DND-41 (cell line): ENCODE results near the gene METRN.

Experiments
- ATAC-seq: fragments of 200-7000 bp; cut with Tn5 transposase; 3 replicates; pipeline ENCODE4 v1.9.1; 2021; ENCODE audit warnings: low read depth; ENCODE audit not compliant: insufficient read depth
- DNase-seq: peaks from one replicate; pipeline ENCODE4 v3.0.0-alpha.2; 2020
- H2AFZ ChIP-seq: 2 replicates; pipeline ENCODE4 v1.6.0; 2012; ENCODE audit warnings: low read depth, low read length
- H3K27ac ChIP-seq: 2 replicates; pipeline ENCODE4 v1.5.1; 2012; ENCODE audit warnings: low read length, inconsistent platforms
- H3K27me3 ChIP-seq: fragments of 200-600 bp; sonication (generic); 2 replicates; pipeline ENCODE4 v1.6.0; 2012; ENCODE audit warnings: low read length, mild to moderate bottlenecking, inconsistent platforms; ENCODE audit not compliant: insufficient read depth, poor library complexity
- H3K36me3 ChIP-seq: 2 replicates; pipeline ENCODE4 v1.5.1; 2012; ENCODE audit warnings: low read length, inconsistent platforms; ENCODE audit not compliant: insufficient read depth
- H3K4me1 ChIP-seq: 2 replicates; pipeline ENCODE4 v1.5.1; 2012; ENCODE audit warnings: mild to moderate bottlenecking, low read length; ENCODE audit not compliant: insufficient read depth
- H3K4me2 ChIP-seq: 2 replicates; pipeline ENCODE4 v1.6.0; 2012; ENCODE audit warnings: mild to moderate bottlenecking, moderate library complexity, low read length, inconsistent platforms; ENCODE audit not compliant: insufficient read depth
- H3K4me3 ChIP-seq, 2 experiments: fragments of 200-600 bp in 1 of 2; shearing (Covaris generic) in 1 of 2; 2 replicates each; pipeline ENCODE4 v1.5.1; 2012 to 2016; ENCODE audit warnings: inconsistent platforms in 2 of 2, low read length in 2 of 2, mild to moderate bottlenecking in 2 of 2, low read depth in 1 of 2, moderate library complexity in 1 of 2
- H3K79me2 ChIP-seq: 2 replicates; pipeline ENCODE4 v1.6.0; 2012; ENCODE audit warnings: low read length, inconsistent platforms; ENCODE audit not compliant: insufficient read depth
- H3K9ac ChIP-seq: 2 replicates; pipeline ENCODE4 v1.6.0; 2012; ENCODE audit warnings: low read depth, mild to moderate bottlenecking, inconsistent platforms, low read length, moderate library complexity
- H3K9me3 ChIP-seq: 2 replicates; pipeline ENCODE4 v1.5.1; 2012; ENCODE audit warnings: low read length, moderate library complexity, mild to moderate bottlenecking, inconsistent platforms; ENCODE audit not compliant: insufficient read depth, severe bottlenecking
- H4K20me1 ChIP-seq: 2 replicates; pipeline ENCODE4 v1.6.0; 2012; ENCODE audit warnings: low read length; ENCODE audit not compliant: insufficient read depth
- CTCF ChIP-seq: IDR thresholded peaks from 2 replicates; pipeline ENCODE4 v1.5.1; 2012; ENCODE audit warnings: borderline replicate concordance, low read length, moderate library complexity, mild to moderate bottlenecking; ENCODE audit not compliant: poor library complexity, severe bottlenecking; ENCODE audit errors: extremely low read depth
- EZH2 ChIP-seq: IDR thresholded peaks from 3 replicates; pipeline ENCODE4 v1.6.1; 2012; ENCODE audit warnings: borderline replicate concordance, low read depth, mild to moderate bottlenecking, moderate library complexity, low read length, inconsistent platforms; ENCODE audit not compliant: severe bottlenecking

METRN gene

GRCh38 chr16:680967-681745 lies 33.8 kb upstream of the METRN start:
- Histone ChIP-seq H3K27ac (peak overlapping the region; percentile 76), H4K20me1 (peaks cover 47% of the 10 kb centered on the region)

DNA sequence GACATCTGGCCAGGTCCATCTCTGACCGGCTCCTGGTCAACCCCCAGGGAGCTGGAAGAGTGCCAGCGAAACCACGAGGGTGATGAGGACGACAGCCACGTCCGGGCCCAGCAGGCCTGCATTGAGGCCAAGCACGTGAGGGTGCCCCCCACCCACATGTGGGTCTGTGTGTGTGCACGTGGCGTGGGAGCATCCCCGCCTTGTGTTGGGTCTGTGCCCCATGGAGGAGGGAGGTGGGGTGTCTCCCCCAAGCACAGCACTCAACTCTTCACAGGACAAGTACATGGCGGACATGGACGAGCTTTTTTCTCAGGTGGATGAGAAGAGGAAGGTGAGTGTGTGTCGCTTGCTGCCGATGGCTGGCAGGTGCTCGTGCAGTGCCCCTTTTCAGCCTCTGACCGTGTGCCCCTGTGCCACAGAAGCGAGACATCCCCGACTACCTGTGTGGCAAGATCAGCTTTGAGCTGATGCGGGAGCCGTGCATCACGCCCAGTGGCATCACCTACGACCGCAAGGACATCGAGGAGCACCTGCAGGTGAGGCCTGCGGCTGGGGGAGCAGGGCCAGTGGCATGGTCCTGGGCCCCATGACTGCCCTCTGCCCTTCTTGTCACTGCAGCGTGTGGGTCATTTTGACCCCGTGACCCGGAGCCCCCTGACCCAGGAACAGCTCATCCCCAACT lies 33.0 kb upstream of the METRN start:
- Histone ChIP-seq H3K9ac (peak overlapping the region; percentile 82), H3K4me1 (peaks cover 67% of the 10 kb centered on the region), H2AFZ (no peak overlapping the region), H3K9me3 (no peaks in the 10 kb centered on the region), H4K20me1 (peaks cover 44% of the 10 kb centered on the region), H3K4me2 (peak overlapping the region; percentile 99), H3K27ac (no peak overlapping the region), H3K36me3 (peaks cover 56% of the 10 kb centered on the region), H3K4me3 (peak overlapping the region in 1 of 2 experiments; percentile 98; a peak in 3 of 4 replicates), H3K79me2 (peaks cover 37% of the 10 kb centered on the region), H3K27me3 (no peaks in the 10 kb centered on the region)
- TF ChIP-seq EZH2, result no peak
- TF ChIP-seq CTCF, result no peak
- ATAC-seq, result no peak
- no peak for DNase-seq

More at GRCh38 chr16:680967-681745, 33.8 kb upstream of the METRN start:
- no peak for TF ChIP-seq CTCF
- no peak for TF ChIP-seq EZH2
- Histone ChIP-seq H3K9ac (peak overlapping the region; percentile 82), H3K36me3 (peaks cover 49% of the 10 kb centered on the region), H3K4me2 (peak overlapping the region; percentile 99), H2AFZ (no peak overlapping the region), H3K4me3 (peak overlapping the region; percentile 42 to 98; a peak in 3 of 4 replicates), H3K4me1 (peaks cover 66% of the 10 kb centered on the region), H3K9me3 (no peaks in the 10 kb centered on the region), H3K79me2 (peaks cover 37% of the 10 kb centered on the region), H3K27me3 (no peaks in the 10 kb centered on the region)
- ATAC-seq (no peak), DNase-seq (no peak)

DNA sequence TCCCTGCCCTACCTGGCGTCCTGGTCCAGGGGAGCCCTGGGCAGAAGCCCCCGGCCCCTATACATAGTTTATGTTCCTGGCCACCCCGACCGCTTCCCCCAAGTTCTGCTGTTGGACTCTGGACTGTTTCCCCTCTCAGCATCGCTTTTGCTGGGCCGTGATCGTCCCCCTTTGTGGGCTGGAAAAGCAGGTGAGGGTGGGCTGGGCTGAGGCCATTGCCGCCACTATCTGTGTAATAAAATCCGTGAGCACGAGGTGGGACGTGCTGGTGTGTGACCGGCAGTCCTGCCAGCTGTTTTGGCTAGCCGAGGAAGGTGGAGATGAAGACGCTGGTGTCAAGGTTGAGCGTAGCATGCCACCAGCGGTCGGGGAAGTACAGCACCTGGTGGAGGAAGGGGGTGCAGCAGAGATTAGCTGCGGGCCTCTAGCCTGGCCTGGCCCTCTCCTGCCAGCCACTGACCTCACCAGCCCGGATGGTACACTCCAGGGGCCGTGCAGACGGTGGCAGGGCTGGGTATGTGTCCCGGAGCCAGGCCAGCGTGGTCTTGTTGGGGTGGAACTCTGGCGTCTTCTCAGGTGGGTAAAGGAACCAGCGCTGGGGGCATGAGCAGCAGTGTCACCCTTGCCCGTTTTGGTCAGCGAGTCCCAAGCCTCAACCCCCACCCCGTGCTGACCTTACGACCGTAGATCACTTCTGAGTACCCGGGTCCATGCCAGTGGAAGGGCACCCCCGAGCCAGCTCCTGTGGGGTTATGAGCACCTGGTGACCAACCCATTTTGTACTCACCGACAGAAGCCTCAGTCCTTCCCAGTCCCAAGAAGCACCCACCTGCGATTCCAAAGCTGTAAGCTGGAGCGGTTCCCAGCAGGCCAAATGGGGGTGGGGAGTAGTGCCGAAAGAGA lies 32.2 kb upstream of the METRN start:
- Histone ChIP-seq H3K36me3 (peaks cover 65% of the 10 kb centered on the region), H3K4me1 (peaks cover 69% of the 10 kb centered on the region), H3K27ac (peak overlapping the region; percentile 77; the same call in 1 of the 2 replicates), H3K9ac (peak overlapping the region; percentile 85), H3K27me3 (no peaks in the 10 kb centered on the region), H3K4me2 (peak overlapping the region; percentile 99), H3K9me3 (no peaks in the 10 kb centered on the region), H3K79me2 (peaks cover 41% of the 10 kb centered on the region), H2AFZ (no peak overlapping the region), H3K4me3 (peak overlapping the region; percentile 61 to 98; a peak in 3 of 4 replicates), H4K20me1 (peaks cover 48% of the 10 kb centered on the region)
- no peak for DNase-seq
- ATAC-seq, result no peak
- TF ChIP-seq CTCF, result no peak
- no peak for TF ChIP-seq EZH2
